ENCODE measurements around the gene TAGLN.
"Not testable (repeated sequence)": the region's sequence is repeated elsewhere in the genome, so short reads cannot be mapped to it uniquely, and the experiment has no call there.

Gene TAGLN

DNA sequence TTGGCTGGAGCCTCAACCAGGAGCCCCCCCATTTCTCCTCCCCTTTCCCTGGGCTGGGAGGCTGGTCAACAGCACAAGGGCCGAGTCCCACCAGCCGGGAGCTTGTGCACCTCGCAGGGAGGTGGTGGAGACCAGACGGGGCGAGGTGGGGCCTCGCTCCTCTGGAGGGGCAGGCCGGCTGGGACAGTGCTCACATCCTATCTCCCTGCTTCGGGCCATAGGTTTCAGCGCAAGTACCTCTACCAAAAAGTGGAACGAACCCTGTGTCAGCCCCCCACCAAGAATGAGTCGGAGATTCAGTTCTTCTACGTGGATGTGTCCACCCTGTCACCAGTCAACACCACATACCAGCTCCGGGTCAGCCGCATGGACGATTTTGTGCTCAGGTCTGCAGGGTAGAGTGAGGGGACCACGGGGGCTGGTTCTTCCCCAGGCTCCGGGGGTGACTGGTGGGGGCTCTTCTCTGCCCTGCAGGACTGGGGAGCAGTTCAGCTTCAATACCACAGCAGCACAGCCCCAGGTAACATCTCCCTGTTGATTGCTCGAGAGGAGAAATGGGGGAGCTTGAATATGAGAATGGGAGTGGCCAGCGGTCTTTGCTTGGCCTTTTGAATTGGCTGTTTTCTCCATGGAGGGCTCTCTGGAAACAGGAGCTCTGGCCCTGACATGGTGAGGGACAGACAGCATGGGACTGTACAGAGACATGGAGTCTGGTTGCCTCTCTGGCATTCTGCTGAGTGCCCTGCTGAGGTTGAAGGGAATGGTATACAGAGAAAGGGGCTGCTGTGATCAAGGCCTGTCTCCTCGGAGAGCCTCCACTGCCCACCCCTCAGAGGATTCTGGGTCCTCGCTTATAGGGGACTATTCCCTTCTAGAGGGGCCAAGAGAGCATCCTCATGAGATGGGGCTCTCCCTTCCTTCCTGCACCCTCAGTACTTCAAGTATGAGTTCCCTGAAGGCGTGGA is 17.3 kb upstream of the TAGLN start:
- no peak for DNase-seq

GRCh38 chr11:117182551-117182935 is 16.6 kb upstream of the TAGLN start:
- DNase-seq = no peak

DNA sequence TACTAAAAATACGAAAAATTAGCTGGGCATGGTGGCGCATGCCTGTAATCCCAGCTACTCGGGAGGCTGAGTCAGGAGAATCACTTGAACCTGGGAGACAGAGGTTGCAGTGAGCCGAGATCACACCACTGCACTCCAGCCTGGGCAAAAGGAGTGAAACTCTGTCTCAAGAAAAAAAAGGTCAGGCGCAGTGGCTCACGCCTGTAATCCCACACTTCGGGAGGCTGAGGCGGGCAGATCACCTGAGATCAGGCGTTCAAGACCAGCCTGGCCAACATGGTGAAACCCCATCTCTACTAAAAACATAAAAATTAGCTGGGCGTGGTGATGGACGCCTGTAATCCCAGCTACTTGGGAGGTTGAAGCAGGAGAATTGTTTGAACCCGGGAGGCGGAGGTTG is 16.0 kb upstream of the TAGLN start:
- not testable (repeated sequence) for DNase-seq

GRCh38 chr11:117183724-117184349 is 15.3 kb upstream of the TAGLN start:
- no peak for DNase-seq

DNA sequence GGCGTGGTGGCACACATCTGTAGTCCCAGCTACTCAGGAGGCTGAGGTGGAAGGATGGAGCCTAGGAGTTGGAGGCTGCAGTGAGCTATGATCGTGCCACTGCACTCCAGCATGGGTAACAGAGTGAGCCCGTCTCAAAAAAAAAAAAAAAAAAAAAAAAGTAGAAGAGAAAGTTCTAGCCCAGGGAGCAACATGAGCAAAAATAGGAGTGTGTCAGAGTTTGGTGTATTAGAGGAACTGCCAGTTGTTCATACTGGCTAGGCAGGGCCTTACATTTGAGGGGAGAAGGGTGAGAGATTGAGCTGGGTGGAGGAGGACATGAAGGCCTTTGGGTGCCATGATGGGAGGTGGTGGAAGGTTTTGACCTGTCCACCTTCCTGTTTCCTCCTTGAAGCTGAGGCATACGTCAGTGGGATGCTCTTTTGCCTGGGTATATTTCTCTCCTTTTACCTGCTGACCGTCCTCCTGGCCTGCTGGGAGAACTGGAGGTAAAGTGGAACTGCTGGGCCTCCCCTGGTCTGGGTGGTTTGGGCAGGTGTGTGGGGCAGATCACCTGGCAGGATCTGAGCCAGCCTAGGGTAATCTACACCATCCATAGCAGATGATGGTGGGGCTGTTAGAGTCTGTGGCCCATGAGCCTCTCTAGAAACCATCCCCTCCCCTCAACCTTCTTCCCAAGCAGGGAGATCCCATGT is 13.3 kb upstream of the TAGLN start:
- DNase-seq = no peak

GRCh38 chr11:117186431-117186761 is 12.8 kb upstream of the TAGLN start:
- DNase-seq = no peak

GRCh38 chr11:117187007-117187406 is 12.2 kb upstream of the TAGLN start:
- DNase-seq = no peak

DNA sequence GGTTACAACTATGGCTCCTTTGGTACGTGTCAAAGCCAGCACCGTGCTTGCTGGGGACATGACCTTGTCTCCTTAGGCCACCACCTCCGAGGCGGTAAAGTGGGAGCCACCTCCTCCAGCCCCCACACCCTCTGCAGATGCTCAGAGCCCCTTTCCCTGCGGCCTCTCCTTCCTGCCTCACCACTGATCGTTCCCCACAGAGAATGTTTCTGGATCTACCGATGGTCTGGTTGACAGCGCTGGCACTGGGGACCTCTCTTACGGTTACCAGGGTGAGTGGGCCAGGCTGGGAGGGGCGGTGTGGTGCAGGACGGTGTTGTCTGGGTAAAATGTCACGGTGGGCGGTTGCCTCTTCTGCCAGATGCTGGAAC is 11.8 kb upstream of the TAGLN start:
- DNase-seq = no peak

DNA sequence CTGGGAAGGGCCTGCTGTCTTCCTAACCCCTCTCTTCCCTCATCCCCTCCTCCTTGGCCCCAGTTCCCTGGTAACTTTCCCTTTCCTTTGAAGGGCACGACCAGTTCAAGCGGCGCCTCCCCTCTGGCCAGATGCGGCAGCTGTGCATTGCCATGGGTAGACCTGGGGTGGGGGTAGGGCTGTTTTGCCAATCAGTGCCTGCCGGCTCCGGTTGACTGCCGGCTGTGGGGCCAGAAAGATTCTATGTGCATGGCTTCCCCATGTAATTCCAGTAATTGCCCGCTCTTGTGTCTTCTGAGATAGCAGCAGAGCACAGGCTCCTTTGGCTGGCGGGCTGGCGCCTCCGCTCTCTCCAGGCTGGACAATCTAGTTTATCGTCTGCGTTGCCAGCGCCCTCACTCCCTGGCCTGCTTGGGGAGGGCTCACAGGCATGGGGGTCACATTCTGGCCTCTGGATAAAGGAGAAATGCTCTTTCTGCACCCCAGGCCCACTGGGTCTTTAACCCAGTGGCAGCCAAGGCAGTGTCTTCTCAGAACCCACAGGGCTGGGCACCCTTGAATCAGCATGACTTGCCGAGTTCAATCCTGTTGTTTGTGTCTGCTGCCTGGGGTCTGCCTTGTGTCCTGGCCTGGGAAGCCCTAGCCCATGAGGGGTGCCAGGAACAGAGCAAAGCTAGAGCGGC is 11.2 kb upstream of the TAGLN start:
- DNase-seq = no peak

GRCh38 chr11:117188620-117189081 is 10.5 kb upstream of the TAGLN start:
- DNase-seq = no peak

- no peak for DNase-seq
Measured at GRCh38 chr11:117189191-117189940, 9.8 kb upstream of the TAGLN start.

GRCh38 chr11:117189941-117190544 is 9.1 kb upstream of the TAGLN start:
- no peak for DNase-seq

DNA sequence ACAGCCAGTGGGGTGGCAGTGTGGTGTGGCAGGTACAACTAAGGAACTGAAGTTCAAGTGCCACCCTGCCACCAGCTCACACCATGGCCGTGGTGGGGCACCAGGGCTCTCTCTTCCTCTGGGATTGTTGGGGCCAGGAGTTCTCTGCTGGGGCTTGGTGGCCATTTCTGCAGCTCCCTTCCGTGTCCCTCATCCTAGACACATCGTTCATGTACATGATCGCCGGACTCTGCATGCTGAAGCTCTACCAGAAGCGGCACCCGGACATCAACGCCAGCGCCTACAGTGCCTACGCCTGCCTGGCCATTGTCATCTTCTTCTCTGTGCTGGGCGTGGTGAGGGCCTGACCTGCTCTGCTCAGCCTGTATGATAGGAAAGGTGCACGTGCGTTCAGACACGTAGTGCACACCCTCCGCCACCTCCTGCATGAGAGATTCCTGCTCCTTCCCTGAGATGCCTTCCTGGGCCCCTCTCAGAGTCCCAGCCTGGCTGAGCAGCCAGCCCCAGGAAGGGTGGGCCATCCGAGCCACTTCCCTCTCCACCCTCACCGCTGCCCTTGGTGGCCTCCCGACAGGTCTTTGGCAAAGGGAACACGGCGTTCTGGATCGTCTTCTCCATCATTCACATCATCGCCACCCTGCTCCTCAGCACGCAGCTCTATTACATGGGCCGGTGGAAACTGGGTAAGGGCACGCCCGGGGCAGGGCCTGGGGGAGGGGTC is 7.3 kb upstream of the TAGLN start:
- no peak for DNase-seq

DNA sequence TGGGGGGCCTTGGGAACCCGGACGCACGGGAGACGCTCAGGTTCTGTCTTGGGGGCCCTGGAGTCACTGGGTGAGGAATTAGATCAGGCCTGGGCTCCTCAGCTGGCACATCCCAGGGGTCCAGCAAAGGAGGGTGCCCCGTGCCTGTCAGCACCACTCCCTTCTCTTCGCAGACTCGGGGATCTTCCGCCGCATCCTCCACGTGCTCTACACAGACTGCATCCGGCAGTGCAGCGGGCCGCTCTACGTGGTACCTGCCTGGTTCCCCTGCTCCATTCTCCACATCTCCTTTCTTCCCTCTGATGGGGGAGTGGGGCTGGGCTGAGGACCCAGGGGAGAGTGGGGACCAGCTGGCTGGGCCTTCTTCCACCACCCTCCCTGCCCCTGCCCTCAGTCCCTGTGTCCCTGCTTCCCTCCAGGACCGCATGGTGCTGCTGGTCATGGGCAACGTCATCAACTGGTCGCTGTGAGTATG is 6.7 kb upstream of the TAGLN start:
- DNase-seq = no peak

GRCh38 chr11:117193130-117194020 is 5.8 kb upstream of the TAGLN start:
- no peak for DNase-seq

DNA sequence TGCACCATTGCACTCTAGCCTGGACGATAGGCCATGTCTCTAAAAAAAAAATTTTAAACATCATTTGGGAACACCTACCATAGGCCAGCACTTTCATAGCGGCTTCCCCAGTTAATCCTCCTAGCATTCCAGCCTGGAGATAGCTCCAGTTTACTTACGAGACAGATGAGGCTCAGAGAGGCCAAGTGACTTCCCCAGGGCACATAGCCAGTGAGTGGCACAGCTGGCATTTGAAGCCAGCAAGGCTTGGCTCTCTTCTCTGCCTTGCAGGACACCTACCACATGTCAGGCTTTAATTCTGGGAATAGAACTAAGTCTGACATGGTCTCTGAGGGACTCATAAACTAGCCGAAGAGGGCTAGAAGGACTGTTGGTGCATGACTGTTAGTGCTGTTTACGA is 4.9 kb upstream of the TAGLN start:
- no peak for DNase-seq

GRCh38 chr11:117195258-117195657 is 3.9 kb upstream of the TAGLN start:
- no peak for DNase-seq

- no peak for DNase-seq
Measured at GRCh38 chr11:117195761-117196160, 3.4 kb upstream of the TAGLN start.

- no peak for DNase-seq
Measured at GRCh38 chr11:117197006-117197405, 2.2 kb upstream of the TAGLN start.
